ENCODE data around the gene PRMT1.

DNA sequence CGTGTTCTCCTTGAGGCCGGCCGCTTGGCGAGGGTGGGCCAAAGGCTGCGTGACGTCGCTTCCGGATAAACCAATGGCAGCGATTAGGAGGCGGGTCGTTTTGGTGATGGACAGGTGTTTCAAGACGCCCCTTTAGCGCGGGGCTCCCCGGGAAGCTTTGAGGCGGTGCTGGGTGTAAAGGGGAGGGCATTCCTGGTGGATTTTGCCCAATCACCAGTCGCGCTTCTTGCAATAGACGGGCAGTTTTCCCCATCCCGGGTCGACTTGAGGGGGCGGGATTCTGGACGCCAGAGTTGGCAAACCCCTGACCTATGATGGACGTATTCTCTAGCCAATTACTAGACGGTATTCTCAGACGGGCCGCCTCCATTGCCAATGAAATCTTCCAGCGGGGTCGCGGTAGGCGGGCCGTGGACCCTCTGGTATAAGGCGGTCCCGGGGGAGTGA is 264 bp upstream of the PRMT1 start:
- TF ChIP-seq, protein P1, sequence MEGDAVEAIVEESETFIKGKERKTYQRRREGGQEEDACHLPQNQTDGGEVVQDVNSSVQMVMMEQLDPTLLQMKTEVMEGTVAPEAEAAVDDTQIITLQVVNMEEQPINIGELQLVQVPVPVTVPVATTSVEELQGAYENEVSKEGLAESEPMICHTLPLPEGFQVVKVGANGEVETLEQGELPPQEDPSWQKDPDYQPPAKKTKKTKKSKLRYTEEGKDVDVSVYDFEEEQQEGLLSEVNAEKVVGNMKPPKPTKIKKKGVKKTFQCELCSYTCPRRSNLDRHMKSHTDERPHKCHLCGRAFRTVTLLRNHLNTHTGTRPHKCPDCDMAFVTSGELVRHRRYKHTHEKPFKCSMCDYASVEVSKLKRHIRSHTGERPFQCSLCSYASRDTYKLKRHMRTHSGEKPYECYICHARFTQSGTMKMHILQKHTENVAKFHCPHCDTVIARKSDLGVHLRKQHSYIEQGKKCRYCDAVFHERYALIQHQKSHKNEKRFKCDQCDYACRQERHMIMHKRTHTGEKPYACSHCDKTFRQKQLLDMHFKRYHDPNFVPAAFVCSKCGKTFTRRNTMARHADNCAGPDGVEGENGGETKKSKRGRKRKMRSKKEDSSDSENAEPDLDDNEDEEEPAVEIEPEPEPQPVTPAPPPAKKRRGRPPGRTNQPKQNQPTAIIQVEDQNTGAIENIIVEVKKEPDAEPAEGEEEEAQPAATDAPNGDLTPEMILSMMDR (CRISPR knock-in tag; IDR thresholded peaks at IDR 0.05): no peak
- TF ChIP-seq ZNF543 (CRISPR knock-in tag; IDR thresholded peaks at IDR 0.05): no peak
- no peak for TF ChIP-seq TCF7L2 (IDR thresholded peaks at IDR 0.05; ENCODE audit: low read depth, low read length)

Measured in HepG2 (cell line).